Measurements from ENCODE around the gene RAB26. TPM values are rescaled to one million over a fixed set of nuclear protein-coding genes. Genes with fewer than 3 reads are reported as not detected.

RAB26 gene
- total RNA-seq, 1 experiment from 2014 or later: 10.8 TPM

GRCh38 chr16:2148714-2149629, 547 bp downstream of the RAB26 start:
- DNase-seq: peak; percentile 53
- CTCF ChIA-PET: interaction anchor here (0.7 to 1.6 kb wide), 3 partner anchors 71 to 140 kb away, joined by 3 to 7 read pairs (median 4); no protein-coding TSS in a partner anchor
- no peaks in the 10 kb centered on the region for H3K27me3 Mint-ChIP-seq (ENCODE audit: unreplicated experiment)
- no TSS peak for BruUV-seq (replicated peaks)
- peaks cover 11% of the 10 kb centered on the region for H3K4me1 Mint-ChIP-seq (ENCODE audit: low read depth, unreplicated experiment)
- intact Hi-C loops (cut with micrococcal nuclease; ENCODE audit: unreplicated experiment): no loop called here
- peaks cover 70% of the 10 kb centered on the region for H3K36me3 Mint-ChIP-seq (ENCODE audit: insufficient read depth, unreplicated experiment)
- H3K4me3 Mint-ChIP-seq (ENCODE audit: low read depth, unreplicated experiment): peak overlapping the region; percentile 61
- no peaks in the 10 kb centered on the region for H3K9me3 Mint-ChIP-seq (ENCODE audit: low read depth, unreplicated experiment)
- no peak for TF ChIP-seq CTCF (IDR thresholded peaks at IDR 0.05; ENCODE audit: unreplicated experiment)
- peak overlapping the region; percentile 61 for H3K27ac Mint-ChIP-seq (ENCODE audit: unreplicated experiment)

- H3K9me3 Mint-ChIP-seq (ENCODE audit: low read depth, unreplicated experiment): no peaks in the 10 kb centered on the region
- peaks cover 11% of the 10 kb centered on the region for H3K4me1 Mint-ChIP-seq (ENCODE audit: low read depth, unreplicated experiment)
- no peak for DNase-seq
- H3K27me3 Mint-ChIP-seq (ENCODE audit: unreplicated experiment): peaks cover 2% of the 10 kb centered on the region
- no peak for TF ChIP-seq CTCF (IDR thresholded peaks at IDR 0.05; ENCODE audit: unreplicated experiment)
- CTCF ChIA-PET: interaction anchor here (0.6 kb wide), 2 partner anchors 674 to 1447 kb away, joined by 4 read pairs; no protein-coding TSS in a partner anchor
- H3K36me3 Mint-ChIP-seq (ENCODE audit: insufficient read depth, unreplicated experiment): peaks cover 72% of the 10 kb centered on the region
- no TSS peak for BruUV-seq (replicated peaks)
- H3K4me3 Mint-ChIP-seq (ENCODE audit: low read depth, unreplicated experiment): peak overlapping the region; percentile 61
- H3K27ac Mint-ChIP-seq (ENCODE audit: unreplicated experiment): peak overlapping the region; percentile 61
- intact Hi-C loops (cut with micrococcal nuclease; ENCODE audit: unreplicated experiment): no loop called here
Measured at GRCh38 chr16:2149630-2150417, 1.4 kb downstream of the RAB26 start.

- peaks cover 80% of the 10 kb centered on the region for H3K36me3 Mint-ChIP-seq (ENCODE audit: insufficient read depth, unreplicated experiment)
- DNase-seq: peak; percentile 40
Measured at GRCh38 chr16:2150418-2151187, 2.2 kb downstream of the RAB26 start.

More at GRCh38 chr16:2150418-2151187, 2.2 kb downstream of the RAB26 start:
- Mint-ChIP-seq H3K27ac (ENCODE audit: unreplicated experiment) (peak overlapping the region; percentile 61), H3K4me3 (ENCODE audit: low read depth, unreplicated experiment) (peak overlapping the region; percentile 89), H3K4me1 (ENCODE audit: low read depth, unreplicated experiment) (peaks cover 19% of the 10 kb centered on the region), H3K27me3 (ENCODE audit: unreplicated experiment) (peaks cover 9% of the 10 kb centered on the region), H3K9me3 (ENCODE audit: low read depth, unreplicated experiment) (no peaks in the 10 kb centered on the region)
- CTCF ChIA-PET: interaction anchor here (0.6 kb wide), 3 partner anchors 22 to 1447 kb away, joined by 3 to 4 read pairs (median 4); no protein-coding TSS in a partner anchor
- no peak for TF ChIP-seq CTCF (IDR thresholded peaks at IDR 0.05; ENCODE audit: unreplicated experiment)
- BruUV-seq (replicated peaks): no TSS peak
- intact Hi-C loops (cut with micrococcal nuclease; ENCODE audit: unreplicated experiment): no loop called here

All from Calu3 (cell line).